HepG2 (cell line): Measurements from ENCODE around the gene PCDH11Y. TPM values are rescaled to one million over a fixed set of nuclear protein-coding genes. Genes with fewer than 3 reads are reported as not detected.
"Not testable (repeated sequence)": the region's sequence is repeated elsewhere in the genome, so short reads cannot be mapped to it uniquely, and the experiment has no call there.

Source experiments
- ATAC-seq: fragments of 200-7000 bp; cut with Tn5 transposase; 3 replicates; pipeline ENCODE4 v1.9.1; 2020; ENCODE audit warnings: mild to moderate bottlenecking, moderate library complexity
- BruUV-seq: library from RNA; stranded (reverse); fragments of 400-500 nt; replicated peaks from 2 replicates; lab custom pipeline; 2021; lab: Mats Ljungman, UMichigan
- CTCF ChIA-PET: fragments of 300-600 bp; formaldehyde crosslinking; extraction: SDS; loops from one replicate; lab custom pipeline; 2021; ENCODE audit warnings: low total read pairs, inconsistent platforms, low intra/inter-chr PET ratio; lab: Yijun Ruan, JAX
- POLR2A ChIA-PET: fragments of 350-600 bp; sonication (Branson Sonifier 250); formaldehyde crosslinking; loops from one replicate; lab custom pipeline; 2020; ENCODE audit warnings: antibody characterized with exemption, inconsistent platforms; lab: Yijun Ruan, JAX
- DNase-seq: peaks from one replicate; pipeline ENCODE4 v3.0.0-alpha.2; 2015; ENCODE audit warnings: low spot score
- FAIRE-seq: peaks from 3 replicates; lab custom pipeline; 2011; peaks lifted over from hg19 to GRCh38; lab: Jason Lieb, UNC
- H2AFZ ChIP-seq: one replicate; pipeline ENCODE4 v1.6.1; 2011; ENCODE audit warnings: low read length, inconsistent platforms
- H3K27ac ChIP-seq: fragments of 300-600 bp; 3 replicates; pipeline ENCODE4 v1.8.0; 2011; ENCODE audit warnings: mixed run types, mild to moderate bottlenecking, mixed read lengths, low read length, inconsistent platforms; ENCODE audit not compliant: insufficient read depth; ENCODE audit errors: extremely low read length
- H3K27me3 ChIP-seq, 2 experiments: fragments of 200-600 bp in 1 of 2; 2 replicates in 1 of 2; 3 replicates in 1 of 2; pipeline versions ENCODE4 v1.6.0 to v1.8.0; 2011; ENCODE audit warnings: low read length in 2 of 2, mild to moderate bottlenecking in 2 of 2, moderate library complexity in 2 of 2, inconsistent platforms in 1 of 2; ENCODE audit not compliant: insufficient read depth in 2 of 2, control insufficient read depth in 1 of 2
- H3K36me3 ChIP-seq, 2 experiments: fragments of 200-600 bp in 1 of 2; replicated peaks in 1 of 2; 2 replicates in 1 of 2; 3 replicates in 1 of 2; pipeline versions ENCODE4 v1.5.1 to v1.8.0; 2011; ENCODE audit warnings: low read length in 2 of 2, inconsistent platforms in 1 of 2; ENCODE audit not compliant: insufficient read depth in 2 of 2, control insufficient read depth in 1 of 2
- H3K4me1 ChIP-seq: 2 replicates; pipeline ENCODE4 v1.5.1; 2012; ENCODE audit warnings: low read length, inconsistent platforms; ENCODE audit not compliant: insufficient read depth
- H3K4me2 ChIP-seq: 2 replicates; pipeline ENCODE4 v1.6.0; 2011; ENCODE audit warnings: low read depth, low read length, inconsistent platforms
- H3K4me3 ChIP-seq, 3 experiments: fragments of 200-600 bp in 1 of 3; sonication (generic), shearing (Covaris generic) in 1 of 3; replicated peaks in 1 of 3; 2 replicates each; pipeline ENCODE4 v1.5.1; 2011 to 2016; ENCODE audit warnings: low read length in 3 of 3, inconsistent platforms in 2 of 3, low read depth in 2 of 3, mild to moderate bottlenecking in 2 of 3, control low read depth in 1 of 3, mixed read lengths in 1 of 3; ENCODE audit not compliant: insufficient read depth in 1 of 3
- H3K79me2 ChIP-seq: one replicate; pipeline ENCODE4 v1.6.1; 2011; ENCODE audit warnings: low read length, inconsistent platforms; ENCODE audit not compliant: insufficient read depth
- H3K9ac ChIP-seq: 2 replicates; pipeline ENCODE4 v1.6.0; 2011; ENCODE audit warnings: mild to moderate bottlenecking, low read depth, low read length, inconsistent platforms; ENCODE audit not compliant: insufficient read depth
- H3K9me3 ChIP-seq: 2 replicates; pipeline ENCODE4 v1.5.1; 2012; ENCODE audit warnings: mild to moderate bottlenecking, low read length
- H4K20me1 ChIP-seq: 2 replicates; pipeline ENCODE4 v1.6.0; 2011; ENCODE audit warnings: inconsistent platforms, mild to moderate bottlenecking, low read length, moderate library complexity; ENCODE audit not compliant: insufficient read depth
- CEBPB ChIP-seq: IDR thresholded peaks from 2 replicates; pipeline ENCODE4 v1.6.1; 2011; ENCODE audit warnings: low read depth, low read length, improper control_type of control experiment, borderline replicate concordance
- WGBS: methylation state at CpG from one replicate; pipeline ENCODE4 v1.1.6; 2017; ENCODE audit warnings: low lambda C conversion rate; 5-methylcytosine and 5-hydroxymethylcytosine counted together
- in situ Hi-C: cut with HindIII; loops from 2 replicates; pipeline ENCODE4 v1.10.0; 2017; ENCODE audit warnings: low pct_unique_long_range_greater_than_20kb; ENCODE audit not compliant: extremely low pct_ligation_motif_present
- intact Hi-C: fragments of 100-400 bp; cut with micrococcal nuclease; formaldehyde crosslinking; loops from one replicate; pipeline ENCODE4 v1.10.0; 2022; ENCODE audit not compliant: unreplicated experiment
- polyA plus RNA-seq, 8 experiments: library from polyadenylated mRNA; depleted of rRNA in 3 of 8; stranded (reverse) in 7 of 8; unstranded in 1 of 8; fragments of >200 nt; fragmentation: Illumina TruSeq in 4 of 8; extraction: Trizol in 4 of 8; gene quantifications; 2 replicates each; pipeline versions ENCODE4 v1.2.1 to v1.2.3, GENCODE V29; 2011 to 2016; ENCODE audit warnings: low read depth in 4 of 8, missing spikeins in 1 of 8, mixed read lengths in 1 of 8; ENCODE audit not compliant: insufficient read depth in 1 of 8
- total RNA-seq, 5 experiments: library from RNA; depleted of rRNA; stranded (reverse); fragments of >200 nt; fragmentation: Illumina TruSeq; extraction: Trizol; gene quantifications; 2 replicates each; pipeline ENCODE4 v1.2.3, GENCODE V29; 2016; ENCODE audit warnings: low read depth in 1 of 5

Gene PCDH11Y
- total and polyA plus RNA-seq, 2 of the 13 experiments (the other 11 are each of a cell fraction or from before 2014, with no cell fraction given), result under 0.01 TPM; not detected in 1

- ATAC-seq, BruUV-seq, intact Hi-C loops, DNase-seq, H3K36me3 ChIP-seq, H3K4me2 ChIP-seq, H3K9me3 ChIP-seq, H3K4me1 ChIP-seq, H3K4me3 ChIP-seq, H3K9ac ChIP-seq, H3K27me3 ChIP-seq, H2AFZ ChIP-seq, H3K79me2 ChIP-seq, POLR2A ChIA-PET, in situ Hi-C loops, H3K27ac ChIP-seq, CTCF ChIA-PET, FAIRE-seq, H4K20me1 ChIP-seq: not testable (repeated sequence)
- peak; percentile 65 for TF ChIP-seq CEBPB
- 0% methylated on average over 1 of the region's 2 CpGs for WGBS
Observed at GRCh38 chrY:5182998-5183397, 182.9 kb downstream of the PCDH11Y start.

- H4K20me1 ChIP-seq, H3K36me3 ChIP-seq, CTCF ChIA-PET, H3K4me2 ChIP-seq, H3K27me3 ChIP-seq, H3K9ac ChIP-seq, intact Hi-C loops, H3K27ac ChIP-seq, H3K9me3 ChIP-seq, H3K4me1 ChIP-seq, H3K4me3 ChIP-seq, BruUV-seq, FAIRE-seq, POLR2A ChIA-PET, in situ Hi-C loops, H3K79me2 ChIP-seq, ATAC-seq, H2AFZ ChIP-seq, DNase-seq: not testable (repeated sequence)
- WGBS, result 0% methylated on average over 1 of the region's 2 CpGs
Observed at GRCh38 chrY:5215116-5215515, 215.0 kb downstream of the PCDH11Y start.

GRCh38 chrY:5324931-5325330 is 324.8 kb downstream of the PCDH11Y start:
- not testable (repeated sequence) for FAIRE-seq

GRCh38 chrY:5342220-5342619 is 342.1 kb downstream of the PCDH11Y start:
- intact Hi-C loops, ATAC-seq, DNase-seq, H3K4me2 ChIP-seq, POLR2A ChIA-PET, H4K20me1 ChIP-seq, H3K4me3 ChIP-seq, CTCF ChIA-PET, H3K79me2 ChIP-seq, H3K27me3 ChIP-seq, H3K36me3 ChIP-seq, in situ Hi-C loops, H3K4me1 ChIP-seq, H3K9me3 ChIP-seq, FAIRE-seq, H2AFZ ChIP-seq, BruUV-seq, H3K27ac ChIP-seq, H3K9ac ChIP-seq: not testable (repeated sequence)
- WGBS, result 0% methylated on average over 2 of the region's 3 CpGs

More at GRCh38 chrY:5324931-5325330, 324.8 kb downstream of the PCDH11Y start:
- H2AFZ ChIP-seq, H3K4me3 ChIP-seq, H3K27me3 ChIP-seq, DNase-seq, H3K9me3 ChIP-seq, POLR2A ChIA-PET, H3K36me3 ChIP-seq, H3K9ac ChIP-seq, intact Hi-C loops, H3K79me2 ChIP-seq, H3K27ac ChIP-seq, H3K4me2 ChIP-seq, H4K20me1 ChIP-seq, ATAC-seq, BruUV-seq, H3K4me1 ChIP-seq, CTCF ChIA-PET, in situ Hi-C loops: not testable (repeated sequence)
- WGBS, result 38% methylated on average over 5 of the region's 7 CpGs
